AML-193 (cell line): ENCODE results near the gene KPNA5.
"Not testable (repeated sequence)": the region's sequence is repeated elsewhere in the genome, so short reads cannot be mapped to it uniquely, and the experiment has no call there.

Experiments used
- DNase-seq, 2 experiments: peaks; one replicate each; lab custom pipeline; 2025; lab: John Stamatoyannopoulos, UW

The KPNA5 gene

DNA sequence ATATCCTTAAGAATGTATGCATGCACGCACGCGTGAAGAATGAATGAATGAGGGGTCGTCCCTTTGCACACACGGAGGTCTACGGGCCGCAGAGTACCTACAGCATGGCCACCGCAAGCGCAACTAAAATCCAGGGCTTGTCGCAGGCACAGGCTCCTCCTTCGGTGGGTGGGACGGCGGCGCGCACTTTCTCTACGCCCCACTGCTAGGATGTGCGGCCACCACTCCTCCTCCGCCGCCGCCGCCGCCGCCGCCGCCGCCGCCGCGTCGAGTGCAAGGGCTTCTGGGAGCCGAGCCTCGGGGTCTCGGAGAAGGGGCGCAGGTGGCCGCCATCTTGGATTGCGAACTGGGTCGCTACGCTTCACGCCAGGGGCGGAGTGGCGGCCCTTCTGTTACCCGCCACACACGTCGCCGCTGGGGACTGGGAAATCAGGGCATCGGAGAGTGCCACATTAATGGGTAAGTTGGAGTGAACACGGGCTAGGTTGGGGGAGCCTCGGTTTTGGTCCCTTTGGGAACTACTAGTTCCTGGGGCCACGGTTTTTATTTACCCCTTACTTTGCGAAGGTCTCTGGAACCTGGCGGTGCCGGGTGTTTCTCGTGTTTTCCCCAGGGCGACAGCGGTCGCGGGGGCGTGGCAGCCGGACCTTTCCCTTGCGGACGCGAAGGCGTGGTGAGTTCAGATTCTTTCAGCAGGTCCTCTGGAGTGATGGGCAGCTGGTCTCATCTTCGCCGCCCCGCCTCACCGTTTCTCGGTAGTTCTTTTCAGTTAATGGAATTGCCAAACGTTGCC lies at the start of gene KPNA5:
Gene KPNA5 (plus strand): TSS at position 332 of the 793 bp plus-strand sequence. CDS start 124 bp downstream, at position 456.
- peak; percentile 92 to 94 for DNase-seq

DNA sequence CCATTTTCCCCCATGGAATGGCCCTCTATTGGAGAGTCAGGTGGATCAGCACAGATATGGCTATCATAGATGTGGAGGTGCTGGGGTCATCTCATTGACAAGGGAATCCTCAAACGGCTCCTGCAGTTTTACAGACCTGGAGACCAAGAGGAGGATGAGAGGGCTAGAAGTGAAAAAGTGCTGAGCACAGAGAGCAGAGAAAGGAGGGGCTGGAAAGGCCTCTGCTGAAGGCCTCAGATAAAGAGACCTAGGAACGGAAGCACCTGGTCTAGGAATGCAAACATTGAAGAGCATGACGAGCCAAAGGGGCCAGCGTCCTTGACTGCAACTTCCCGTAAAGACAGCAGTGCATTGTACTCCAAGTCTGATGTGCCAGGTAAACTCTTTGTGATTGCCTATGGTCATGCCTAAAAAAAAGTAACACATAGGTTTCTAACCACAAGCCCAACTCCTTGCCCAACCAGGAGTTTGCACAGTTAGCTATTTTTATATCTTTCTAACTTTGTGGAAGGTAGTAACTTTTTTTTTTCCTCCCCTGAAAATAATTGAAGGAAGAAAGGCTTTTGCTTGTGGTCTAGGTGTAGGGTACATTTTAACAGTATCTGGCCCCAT lies 49.5 kb upstream of the KPNA5 start:
- DNase-seq = no peak

DNA sequence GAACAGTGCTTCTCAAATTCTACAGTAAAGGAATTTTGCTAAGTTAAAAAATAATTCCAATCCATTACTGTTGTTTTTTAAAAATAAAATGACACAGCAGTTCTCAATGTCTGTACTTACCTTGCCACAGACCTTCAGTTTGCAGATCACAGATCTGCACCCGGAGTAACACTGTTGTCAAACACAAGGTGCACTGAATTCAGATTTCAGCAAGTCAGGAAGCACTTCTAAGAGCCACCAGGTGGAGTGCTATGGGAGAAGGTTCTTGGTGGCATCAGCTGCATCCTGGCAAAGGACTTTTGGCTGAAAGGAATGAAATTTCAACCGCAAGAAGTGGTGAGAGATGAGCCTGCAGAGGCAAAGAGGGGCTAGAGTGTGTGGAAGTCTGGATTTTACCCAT lies 47.3 kb upstream of the KPNA5 start:
- no peak for DNase-seq

DNA sequence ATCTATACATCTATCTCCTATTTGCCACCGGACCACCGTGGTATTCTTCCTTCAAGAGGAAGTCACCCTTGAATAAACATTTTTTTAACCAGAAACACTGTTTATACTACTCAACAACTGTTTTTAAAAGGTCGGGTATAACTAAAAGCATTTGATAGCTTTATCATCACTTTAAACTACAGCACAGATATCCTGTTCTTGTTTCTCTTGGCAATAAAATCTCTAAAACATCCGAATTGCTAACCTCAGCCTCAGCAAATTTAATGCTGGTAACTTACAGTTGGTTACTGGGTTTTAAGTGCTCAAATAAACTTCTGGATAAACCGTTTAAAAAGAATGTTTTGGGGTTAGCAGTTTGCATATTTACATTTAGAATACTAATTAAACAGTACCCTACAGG lies 32.9 kb upstream of the KPNA5 start:
- DNase-seq = no peak

DNA sequence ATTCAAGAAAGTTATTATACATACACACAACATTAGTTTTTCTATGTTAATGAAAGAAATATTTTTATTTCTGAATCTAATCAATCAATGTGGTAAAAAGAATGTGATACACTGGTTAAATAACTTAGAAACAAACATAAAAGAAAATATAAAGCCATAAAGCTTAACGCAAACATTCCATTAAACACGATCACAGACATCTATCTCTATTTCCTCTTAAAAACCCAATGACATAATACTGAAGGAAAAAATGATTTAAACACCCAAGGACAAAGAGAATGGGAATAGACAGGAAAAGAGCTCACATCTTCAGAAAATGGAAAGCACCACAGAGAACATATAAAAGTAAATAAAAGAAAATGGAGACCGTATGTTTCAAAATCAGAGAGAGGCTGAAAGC lies 31.9 kb upstream of the KPNA5 start:
- DNase-seq = no peak

DNA sequence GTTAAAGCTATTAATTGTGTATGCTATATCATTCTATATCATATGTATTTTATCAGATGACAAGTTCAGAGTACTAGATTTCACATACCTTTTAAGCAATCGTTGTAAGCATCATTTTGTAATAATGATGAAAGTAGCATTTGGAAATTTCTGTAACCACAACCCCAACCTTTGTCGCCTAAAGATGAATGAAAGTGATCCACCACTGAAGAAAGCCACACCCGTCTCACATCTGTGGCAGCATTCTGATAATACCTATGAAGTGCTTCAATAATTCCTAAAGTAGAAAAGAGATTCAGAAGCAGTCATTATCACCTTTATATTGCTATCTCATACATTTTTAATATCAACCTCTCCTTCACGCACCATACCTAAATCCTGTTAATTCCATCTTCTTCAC lies 29.1 kb upstream of the KPNA5 start:
- DNase-seq = peak; percentile 22 to 27

DNA sequence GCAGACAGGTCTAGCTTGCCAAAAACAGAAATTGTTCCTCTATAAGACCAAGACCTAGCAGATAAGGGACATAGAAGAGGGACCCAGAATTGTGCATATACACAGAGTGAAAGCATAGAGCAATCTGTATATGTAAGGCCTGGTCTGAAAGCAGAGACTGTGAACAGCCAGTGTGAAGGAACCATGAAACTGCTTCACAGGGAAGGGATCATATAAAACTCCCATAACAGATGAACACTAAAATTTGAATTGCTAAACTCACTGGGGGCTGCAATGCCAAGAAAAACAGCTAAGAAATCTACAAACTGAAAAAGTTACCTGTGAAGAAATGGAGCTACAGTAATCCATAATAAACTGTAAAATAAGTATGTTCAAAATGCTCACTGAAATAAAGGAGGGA lies 19.4 kb upstream of the KPNA5 start:
- no peak for DNase-seq

DNA sequence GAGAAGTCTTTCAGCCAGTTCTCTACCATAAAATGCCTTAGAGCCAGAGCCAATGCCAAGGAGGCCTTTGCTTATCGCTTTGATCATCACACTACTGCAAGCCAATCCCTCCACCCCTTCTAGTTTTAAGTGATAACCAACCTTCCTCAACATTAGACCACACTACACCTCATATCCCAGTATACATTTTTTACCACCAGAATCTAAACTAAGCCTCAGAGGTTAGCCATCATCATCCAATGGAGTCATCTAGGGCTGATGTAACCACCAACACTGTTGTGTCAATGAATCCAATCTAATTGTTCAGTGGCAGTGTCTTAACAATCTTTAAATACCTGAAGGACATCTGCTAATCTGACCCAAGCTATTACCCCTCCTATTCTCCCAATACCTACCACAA lies 18.8 kb upstream of the KPNA5 start:
- DNase-seq = no peak

DNA sequence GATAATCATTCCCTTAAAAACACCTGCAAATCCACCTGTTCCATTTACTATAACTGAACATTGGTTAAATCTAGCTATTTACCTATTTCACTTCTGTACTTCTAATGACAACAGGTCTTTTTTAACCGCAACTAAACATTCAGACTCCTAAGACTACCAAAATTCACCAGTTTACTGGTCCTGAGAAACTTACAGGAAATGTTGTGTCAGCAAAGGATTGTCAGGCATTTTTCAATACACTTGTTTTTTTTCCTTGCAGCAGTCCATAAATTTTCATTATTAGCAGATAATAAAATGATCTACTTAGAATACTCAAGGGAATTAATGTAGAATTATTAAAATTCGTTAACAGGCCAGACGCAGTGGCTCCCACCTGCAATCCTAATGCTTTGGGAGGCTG lies 17.7 kb upstream of the KPNA5 start:
- no peak for DNase-seq

DNA sequence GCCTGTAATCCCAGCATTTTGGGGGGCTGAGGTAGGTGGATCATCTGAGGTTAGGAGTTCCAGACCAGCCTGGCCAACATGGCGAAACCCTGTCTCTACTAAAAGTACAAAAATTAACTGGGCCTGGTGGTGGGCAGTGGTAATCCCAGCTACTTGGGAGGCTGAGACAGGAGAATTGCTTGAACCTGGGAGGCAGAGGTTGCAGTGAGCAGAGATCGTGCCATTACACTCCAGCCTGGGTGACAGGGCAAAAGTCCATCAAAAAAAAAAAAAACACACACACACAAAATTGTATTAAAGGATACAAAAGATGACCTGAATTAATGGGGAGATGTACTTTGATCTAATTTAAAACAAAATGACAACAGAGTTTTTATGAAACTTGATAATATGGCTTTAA lies 16.8 kb upstream of the KPNA5 start:
- DNase-seq = not testable (repeated sequence)

DNA sequence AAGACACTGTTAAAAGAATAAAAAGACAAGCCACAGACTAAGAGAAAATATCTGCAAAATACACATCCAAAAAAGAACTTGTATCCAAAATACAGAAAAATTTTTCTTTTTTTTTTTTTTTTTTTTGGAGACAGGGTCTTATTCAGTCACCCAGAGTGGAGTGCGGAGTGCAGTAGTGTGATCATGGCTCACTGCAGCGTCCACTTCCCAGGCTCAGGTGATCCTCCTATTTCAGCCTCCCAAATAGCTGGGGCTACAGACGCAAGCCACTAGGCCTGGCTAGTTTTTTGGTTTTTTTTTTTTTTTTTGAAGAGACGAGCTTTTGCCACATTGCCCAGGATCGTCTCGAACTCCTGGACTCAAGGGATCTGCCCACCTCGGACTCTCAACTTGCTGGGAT lies 15.5 kb upstream of the KPNA5 start:
- no peak for DNase-seq

DNA sequence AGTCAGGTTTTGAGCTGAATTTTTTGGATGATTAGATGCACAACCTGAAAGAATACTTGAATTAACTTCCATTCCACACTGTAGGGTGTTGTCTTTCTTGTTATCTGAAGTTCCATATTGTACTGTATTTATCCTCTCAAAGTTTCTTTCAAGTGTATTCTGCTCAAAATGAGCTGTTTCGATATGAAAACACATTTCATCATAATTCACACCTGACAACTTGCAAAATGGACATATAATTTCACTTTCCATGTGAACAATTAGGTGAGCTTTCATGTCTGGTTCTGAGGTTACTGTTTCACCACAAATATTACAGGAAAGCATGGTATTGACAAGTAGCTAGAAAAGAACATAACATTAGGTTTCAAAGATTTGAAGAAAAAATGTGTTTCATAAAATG lies 14.1 kb upstream of the KPNA5 start:
- no peak for DNase-seq

DNA sequence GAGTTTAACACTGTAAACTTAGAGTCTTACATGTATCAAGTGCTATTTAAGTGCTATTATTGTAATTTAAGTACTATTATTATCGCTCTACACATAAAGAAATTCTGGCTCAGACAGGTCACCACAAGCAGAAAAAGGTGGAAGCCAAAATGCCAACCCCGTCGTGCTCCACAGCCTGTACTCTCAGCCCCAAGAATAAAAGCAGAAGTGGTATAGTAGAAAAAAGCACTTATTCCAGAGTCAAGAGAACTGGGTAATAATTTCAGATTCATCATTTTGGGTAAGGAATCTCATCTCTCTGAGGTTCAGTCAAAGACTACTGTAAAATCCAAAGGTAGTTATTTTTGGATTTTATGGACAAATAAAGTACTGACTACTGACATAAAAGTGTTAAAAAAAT lies 13.4 kb upstream of the KPNA5 start:
- peak; percentile 81 to 84 for DNase-seq

DNA sequence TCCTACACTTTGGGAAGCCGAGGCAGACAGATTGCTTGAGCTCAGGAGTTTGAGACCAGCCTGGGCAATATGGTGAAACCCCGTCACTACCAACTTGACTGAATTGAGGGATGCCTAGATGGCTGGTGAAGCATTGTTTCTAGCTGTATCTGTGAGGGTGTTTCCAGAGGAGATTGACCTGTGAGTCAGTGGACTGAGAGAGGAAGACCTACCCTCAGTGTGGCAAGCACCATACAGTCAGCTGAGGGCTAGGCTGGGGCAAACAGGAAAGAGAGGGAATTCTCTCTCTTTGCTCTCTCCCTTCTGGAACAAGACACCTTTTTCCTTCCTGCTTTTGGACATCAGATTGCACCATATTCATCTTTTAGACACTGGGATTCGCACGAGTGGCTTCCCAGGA lies 8.7 kb upstream of the KPNA5 start:
- no peak for DNase-seq

DNA sequence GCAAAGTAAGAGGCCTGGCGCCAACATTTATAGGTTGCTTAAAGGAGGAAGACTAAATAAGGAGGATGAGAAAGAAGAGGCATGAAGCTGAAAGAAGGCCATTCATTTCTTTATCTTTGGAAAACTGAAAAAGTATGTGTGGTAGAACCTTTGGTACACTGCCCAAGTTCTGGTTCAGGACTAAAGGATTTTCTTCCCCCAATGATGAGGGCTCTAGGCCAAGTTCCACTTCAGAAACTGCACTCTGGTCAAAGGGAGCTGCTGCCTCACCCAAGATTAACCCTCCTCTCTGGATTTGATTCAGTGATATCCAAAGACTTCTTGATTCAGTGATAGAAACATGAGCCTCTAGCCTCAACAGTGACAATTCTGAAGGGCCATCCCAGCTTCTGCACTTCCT lies 5.0 kb upstream of the KPNA5 start:
- no peak for DNase-seq

DNA sequence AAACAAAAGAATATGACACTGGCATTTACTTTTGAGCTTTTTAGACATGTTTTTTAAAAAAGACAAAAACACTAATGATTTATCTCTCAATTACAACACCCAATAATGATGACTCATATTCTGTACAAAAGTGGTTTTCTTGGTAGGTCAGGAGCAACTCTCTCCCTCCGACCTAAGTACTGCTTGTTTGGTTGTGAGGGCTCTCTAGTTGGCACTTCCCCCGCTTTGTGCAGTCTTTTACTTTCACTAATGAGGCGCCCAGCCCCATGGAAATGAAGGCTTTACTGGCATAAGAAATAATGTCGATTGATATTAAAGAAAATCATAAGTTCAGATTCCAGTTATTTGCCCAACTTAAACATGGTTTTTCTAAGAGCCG lies 1.3 kb downstream of the KPNA5 start:
- peak; percentile 74 to 77 for DNase-seq

DNA sequence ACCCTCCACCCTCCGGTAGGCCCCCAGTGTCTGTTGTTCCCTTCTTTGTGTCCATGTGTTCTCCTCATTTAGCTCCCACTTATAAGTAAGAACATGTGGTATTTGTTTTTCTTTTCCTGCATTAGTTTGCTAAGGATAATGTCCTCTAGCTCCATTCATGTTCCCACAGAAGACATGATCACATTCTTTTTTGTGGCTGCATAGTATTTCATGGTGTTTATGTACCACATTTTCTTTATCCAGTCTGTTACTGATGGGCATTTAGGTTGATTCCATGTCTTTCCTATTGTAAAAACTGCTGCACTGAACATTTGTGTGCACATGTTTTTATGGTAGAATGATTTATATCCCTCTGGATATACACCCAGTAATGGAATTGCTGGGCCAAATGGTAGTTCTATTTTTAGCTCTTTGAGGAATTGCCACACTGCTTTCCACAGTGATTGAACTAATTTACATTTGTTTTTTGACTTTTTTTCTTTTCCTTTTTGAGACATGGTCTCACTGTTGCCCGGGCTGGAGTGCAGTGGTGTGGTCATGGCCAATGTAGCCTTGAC lies 4.5 kb downstream of the KPNA5 start:
- DNase-seq = no peak

DNA sequence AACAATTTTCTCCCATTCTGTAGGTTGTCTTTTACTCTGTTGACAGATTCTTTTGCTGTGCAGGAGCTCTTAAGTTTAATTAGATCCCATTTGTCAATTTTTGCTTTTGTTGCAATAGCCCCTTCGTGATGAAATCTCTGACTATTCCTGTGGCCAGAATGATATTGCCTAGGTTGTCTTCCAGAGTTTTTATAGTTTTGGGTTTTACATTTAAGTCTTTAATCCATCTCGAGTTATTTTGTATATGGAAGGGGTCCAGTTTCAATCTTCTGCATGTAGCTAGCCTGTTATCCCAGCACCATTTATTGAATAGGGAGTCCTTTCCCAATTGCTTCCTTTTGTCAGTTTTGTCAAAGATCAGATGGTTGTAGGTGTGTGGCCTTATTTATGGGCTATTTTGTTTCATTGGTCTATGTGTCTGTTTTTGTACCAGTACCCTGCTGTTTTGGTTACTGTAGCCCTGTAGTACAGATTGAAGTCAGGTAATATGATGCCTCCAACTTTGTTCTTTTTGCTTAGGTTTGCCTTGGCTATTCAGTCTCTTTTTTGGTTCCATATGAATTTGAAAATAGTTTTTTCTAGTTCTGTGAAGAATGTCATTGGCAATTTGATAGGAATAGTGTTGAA lies 5.6 kb downstream of the KPNA5 start:
- DNase-seq = not testable (repeated sequence)

DNA sequence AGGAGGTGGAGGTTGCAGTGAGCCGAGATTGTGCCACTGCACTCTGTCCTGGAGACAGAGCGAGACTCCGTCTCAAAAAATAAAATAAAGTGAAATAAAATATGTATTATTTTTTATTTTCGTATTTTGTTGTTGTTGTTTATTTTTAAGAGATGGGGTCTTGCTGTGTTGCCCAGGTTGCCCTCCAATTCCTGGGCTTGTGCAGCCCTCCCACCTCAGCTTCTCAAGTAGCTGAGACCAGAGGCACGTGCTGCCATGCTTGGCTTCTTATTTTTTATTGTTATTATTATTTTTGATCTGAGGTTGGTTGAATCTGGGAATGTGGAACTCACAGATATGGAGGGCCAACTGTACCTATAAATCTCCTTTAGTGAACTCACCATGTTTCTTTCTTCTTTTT lies 10.1 kb downstream of the KPNA5 start:
- no peak for DNase-seq

DNA sequence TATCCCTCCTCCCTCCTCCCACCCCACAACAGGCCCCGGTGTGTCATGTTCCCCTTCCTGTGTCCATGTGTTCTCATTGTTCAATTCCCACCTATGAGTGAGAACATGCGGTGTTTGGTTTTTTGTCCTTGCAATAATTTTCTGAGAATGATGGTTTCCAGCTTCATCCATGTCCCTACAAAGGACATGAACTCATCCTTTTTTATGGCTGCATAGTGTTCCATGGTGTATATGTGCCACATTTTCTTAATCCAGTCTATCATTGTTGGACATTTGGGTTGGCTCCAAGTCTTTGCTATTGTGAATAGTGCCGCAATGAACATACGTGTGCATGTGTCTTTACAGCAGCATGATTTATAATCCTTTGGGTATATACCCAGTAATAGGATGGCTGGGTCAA lies 11.9 kb downstream of the KPNA5 start:
- DNase-seq = not testable (repeated sequence)

DNA sequence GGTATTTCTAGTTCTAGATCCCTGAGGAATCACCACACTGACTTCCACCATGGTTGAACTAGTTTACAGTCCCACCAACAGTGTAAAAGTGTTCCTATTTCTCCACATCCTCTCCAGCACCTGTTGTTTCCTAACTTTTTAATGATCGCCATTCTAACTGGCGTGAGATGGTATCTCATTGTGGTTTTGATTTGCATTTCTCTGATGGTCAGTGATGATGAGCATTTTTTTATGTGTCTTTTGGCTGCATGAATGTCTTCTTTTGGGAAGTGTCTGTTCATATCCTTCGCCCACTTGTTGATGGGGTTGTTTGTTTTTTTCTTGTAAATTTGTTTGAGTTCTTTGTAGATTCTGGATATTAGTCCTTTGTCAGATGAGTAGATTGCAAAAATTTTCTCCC lies 12.3 kb downstream of the KPNA5 start:
- not testable (repeated sequence) for DNase-seq

DNA sequence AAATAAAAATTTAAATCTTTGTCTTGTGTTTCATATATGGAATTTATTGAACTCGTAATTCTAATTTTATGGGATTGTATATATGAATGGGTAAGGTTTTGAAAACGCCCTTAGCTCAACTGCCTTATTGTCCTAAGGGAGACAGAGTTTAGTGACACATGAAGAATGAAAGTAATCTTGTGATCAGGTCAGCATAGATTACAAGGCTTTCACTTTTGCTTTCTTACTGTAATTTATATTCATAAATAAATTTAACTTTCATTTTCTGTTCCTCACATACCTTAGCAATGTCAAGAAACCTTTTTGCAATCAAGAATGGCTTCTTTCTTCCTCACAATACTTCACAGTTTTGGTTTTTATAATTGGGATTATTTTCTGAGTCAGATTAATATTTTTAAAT lies 14.4 kb downstream of the KPNA5 start:
- no peak for DNase-seq

DNA sequence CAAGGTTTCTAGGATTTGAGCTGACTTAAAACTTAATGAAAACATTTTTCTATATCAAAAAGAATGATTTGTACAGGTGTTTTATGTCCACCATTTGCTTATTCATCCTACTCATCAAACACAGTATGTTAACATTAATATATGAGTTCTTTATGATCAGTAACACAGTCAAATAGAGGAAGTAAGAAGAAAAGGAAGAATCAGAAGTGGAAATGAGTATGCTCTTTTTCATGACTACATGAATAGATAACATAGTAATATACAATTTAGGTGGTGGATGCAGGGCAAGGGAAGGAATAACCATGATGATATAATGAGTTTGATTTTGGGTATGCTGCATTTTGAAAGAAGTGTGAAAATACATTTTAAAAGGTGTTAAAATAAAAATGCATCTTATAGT lies 16.5 kb downstream of the KPNA5 start:
- peak; percentile 61 to 71 for DNase-seq
